Neural cell (in vitro differentiated cells): Measurements from ENCODE around the gene TMEM186. TPM values are rescaled to one million over a fixed set of nuclear protein-coding genes. Genes with fewer than 3 reads are reported as not detected.

ENCODE experiments used
- H2AFZ ChIP-seq: fragments of 200-600, 300-800 bp; sonication (generic), shearing (Covaris generic); 2 replicates; pipeline ENCODE4 v1.6.0; 2014; ENCODE audit warnings: low read depth, mild to moderate bottlenecking, antibody characterized with exemption, low read length, moderate library complexity
- H3F3A ChIP-seq: fragments of 200-600 bp; shearing (Covaris generic); 2 replicates; pipeline ENCODE4 v1.6.1; 2016; ENCODE audit warnings: mild to moderate bottlenecking, moderate library complexity, mixed read lengths, antibody characterized with exemption, low read length; ENCODE audit not compliant: insufficient read depth, poor library complexity, severe bottlenecking
- H3K27ac ChIP-seq: fragments of 200-600, 300-800 bp; sonication (generic), shearing (Covaris generic); 2 replicates; pipeline ENCODE4 v1.5.1; 2014; ENCODE audit warnings: mild to moderate bottlenecking, low read length, moderate library complexity
- H3K27me3 ChIP-seq: fragments of 300-800, 200-600 bp; sonication (generic), shearing (Covaris generic); 2 replicates; pipeline ENCODE4 v1.6.0; 2014; ENCODE audit warnings: mild to moderate bottlenecking, low read depth, low read length, moderate library complexity; ENCODE audit not compliant: insufficient read depth
- H3K36me3 ChIP-seq: fragments of 300-800, 200-600 bp; sonication (generic), shearing (Covaris generic); 2 replicates; pipeline ENCODE4 v1.5.1; 2014; ENCODE audit warnings: mild to moderate bottlenecking, antibody characterized with exemption, low read length, moderate library complexity; ENCODE audit not compliant: insufficient read depth
- H3K4me2 ChIP-seq: fragments of 300-800, 200-600 bp; sonication (generic), shearing (Covaris generic); 2 replicates; pipeline ENCODE4 v1.6.0; 2014; ENCODE audit warnings: mild to moderate bottlenecking, low read length
- H3K4me3 ChIP-seq: fragments of 300-800, 200-600 bp; sonication (generic), shearing (Covaris generic); 2 replicates; pipeline ENCODE4 v1.5.1; 2014; ENCODE audit warnings: mild to moderate bottlenecking, low read length, moderate library complexity
- H3K79me2 ChIP-seq: fragments of 200-600 bp; shearing (Covaris generic); replicated peaks from 2 replicates; pipeline ENCODE4 v1.6.0; 2014; ENCODE audit warnings: mild to moderate bottlenecking, low read length, moderate library complexity; ENCODE audit not compliant: insufficient read depth
- H3K9ac ChIP-seq: fragments of 300-800, 200-600 bp; sonication (generic), shearing (Covaris generic); 2 replicates; pipeline ENCODE4 v1.6.1; 2016; ENCODE audit warnings: mild to moderate bottlenecking, low read length, mixed read lengths
- H3K9me2 ChIP-seq: fragments of 200-600 bp; shearing (Covaris generic); 2 replicates; pipeline ENCODE4 v1.6.1; 2016; ENCODE audit warnings: mild to moderate bottlenecking, low read length, mixed read lengths; ENCODE audit not compliant: insufficient read depth
- H3K9me3 ChIP-seq: fragments of 200-600, 300-800 bp; sonication (generic), shearing (Covaris generic); 2 replicates; pipeline ENCODE4 v1.6.1; 2016; ENCODE audit warnings: mild to moderate bottlenecking, mixed run types, low read length, moderate library complexity, mixed read lengths
- H4K20me1 ChIP-seq: fragments of 200-600 bp; shearing (Covaris generic); 2 replicates; pipeline ENCODE4 v1.6.1; 2016; ENCODE audit warnings: mild to moderate bottlenecking, mixed run types; ENCODE audit not compliant: insufficient read depth
- CTCF ChIP-seq: fragments of 450-650 bp; IDR thresholded peaks from 2 replicates; pipeline ENCODE4 v1.5.1; 2014; ENCODE audit warnings: antibody characterized with exemption, mild to moderate bottlenecking, moderate library complexity; ENCODE audit not compliant: poor library complexity, severe bottlenecking
- EP300 ChIP-seq: fragments of 450-650 bp; conservative IDR thresholded peaks from 2 replicates; pipeline ENCODE4 v1.6.1; 2014; ENCODE audit warnings: antibody characterized with exemption, mild to moderate bottlenecking, moderate library complexity; ENCODE audit not compliant: poor library complexity, severe bottlenecking
- EZH2 ChIP-seq: fragments of 200-600, 300-800 bp; shearing (Covaris generic), sonication (generic); IDR thresholded peaks from 2 replicates; pipeline ENCODE4 v1.6.1; 2014; ENCODE audit warnings: antibody characterized with exemption, low read length, borderline replicate concordance, mild to moderate bottlenecking; ENCODE audit not compliant: insufficient read depth, poor library complexity, severe bottlenecking
- MXI1 ChIP-seq: fragments of 450-650 bp; conservative IDR thresholded peaks from 2 replicates; pipeline ENCODE4 v1.6.1; 2014; ENCODE audit warnings: antibody characterized with exemption, mild to moderate bottlenecking; ENCODE audit not compliant: poor library complexity, severe bottlenecking
- POLR2AphosphoS5 ChIP-seq: IDR thresholded peaks from 2 replicates; pipeline ENCODE4 v1.6.1; 2012
- RAD21 ChIP-seq: fragments of 450-650 bp; conservative IDR thresholded peaks from 2 replicates; pipeline ENCODE4 v1.6.1; 2014; ENCODE audit warnings: antibody characterized with exemption, mild to moderate bottlenecking, moderate library complexity
- REST ChIP-seq: IDR thresholded peaks from 2 replicates; pipeline ENCODE4 v1.6.1; 2012; ENCODE audit warnings: borderline replicate concordance
- SMC3 ChIP-seq: fragments of 450-650 bp; conservative IDR thresholded peaks from 2 replicates; pipeline ENCODE4 v1.6.1; 2014; ENCODE audit warnings: antibody characterized with exemption, mild to moderate bottlenecking, moderate library complexity; ENCODE audit not compliant: poor library complexity
- TAF1 ChIP-seq: IDR thresholded peaks from 2 replicates; pipeline ENCODE4 v1.6.1; 2012; ENCODE audit warnings: low read depth
- polyA plus RNA-seq: library from polyadenylated mRNA; depleted of rRNA; stranded (reverse); fragments of >200 nt; gene quantifications from 2 replicates; pipeline ENCODE4 v1.2.3, GENCODE V29; 2014

Gene TMEM186
- polyA plus RNA-seq, 1 donor from 2014 or later = 7.7 TPM

- Histone ChIP-seq H4K20me1 (no peaks in the 10 kb centered on the region), H3K4me2 (no peak overlapping the region), H3K27ac (no peak overlapping the region), H3K36me3 (no peaks in the 10 kb centered on the region), H3K9me3 (no peaks in the 10 kb centered on the region), H3K4me3 (no peak overlapping the region), H3K9me2 (no peaks in the 10 kb centered on the region), H3K9ac (no peak overlapping the region), H3F3A (no peaks in the 10 kb centered on the region), H3K27me3 (no peaks in the 10 kb centered on the region), H3K79me2 (no peaks in the 10 kb centered on the region), H2AFZ (no peak overlapping the region)
- no peak for TF ChIP-seq MXI1
- no peak for TF ChIP-seq EZH2
- no peak for TF ChIP-seq REST
- no peak for TF ChIP-seq RAD21
- TF ChIP-seq CTCF = no peak
- TF ChIP-seq EP300 = no peak
- TF ChIP-seq POLR2AphosphoS5 = no peak
- TF ChIP-seq SMC3 = no peak
- no peak for TF ChIP-seq TAF1
Measured at GRCh38 chr16:8764525-8765250, 32.8 kb downstream of the TMEM186 start.

- H3K9me3 ChIP-seq = no peaks in the 10 kb centered on the region
- no peaks in the 10 kb centered on the region for H3K9me2 ChIP-seq
- no peaks in the 10 kb centered on the region for H3K27me3 ChIP-seq
- no peak overlapping the region for H3K4me2 ChIP-seq
- H3K79me2 ChIP-seq = no peaks in the 10 kb centered on the region
- no peaks in the 10 kb centered on the region for H3K36me3 ChIP-seq
- TF ChIP-seq EZH2 (no peak), REST (no peak), POLR2AphosphoS5 (no peak), SMC3 (no peak), TAF1 (no peak), MXI1 (no peak), CTCF (no peak), EP300 (no peak), RAD21 (no peak)
- no peaks in the 10 kb centered on the region for H4K20me1 ChIP-seq
- no peaks in the 10 kb centered on the region for H3F3A ChIP-seq
- H3K27ac ChIP-seq = no peak overlapping the region
- H2AFZ ChIP-seq = no peak overlapping the region
- no peak overlapping the region for H3K9ac ChIP-seq
- no peak overlapping the region for H3K4me3 ChIP-seq
Measured at GRCh38 chr16:8763899-8764298, 33.5 kb downstream of the TMEM186 start.
